NOMO-1 treated with dmso at 0.1 percent for 144 hours (cell line): ENCODE measurements around the gene VAC14.
A peak's percentile ranks its signal among the peaks of the same experiment; 100 is the strongest.
"Not testable (repeated sequence)": the region's sequence is repeated elsewhere in the genome, so short reads cannot be mapped to it uniquely, and the experiment has no call there.

Source experiments
- DNase-seq: peaks from one replicate; lab custom pipeline; 2025; ENCODE audit not compliant: unreplicated experiment; lab: John Stamatoyannopoulos, UW

The VAC14 gene

GRCh38 chr16:70800781-70801480, at the start of gene VAC14:
Gene VAC14 (minus strand): TSS chr16:70801158. CDS start chr16:70800900, 258 bp downstream.
- DNase-seq = peak; percentile 85

DNA sequence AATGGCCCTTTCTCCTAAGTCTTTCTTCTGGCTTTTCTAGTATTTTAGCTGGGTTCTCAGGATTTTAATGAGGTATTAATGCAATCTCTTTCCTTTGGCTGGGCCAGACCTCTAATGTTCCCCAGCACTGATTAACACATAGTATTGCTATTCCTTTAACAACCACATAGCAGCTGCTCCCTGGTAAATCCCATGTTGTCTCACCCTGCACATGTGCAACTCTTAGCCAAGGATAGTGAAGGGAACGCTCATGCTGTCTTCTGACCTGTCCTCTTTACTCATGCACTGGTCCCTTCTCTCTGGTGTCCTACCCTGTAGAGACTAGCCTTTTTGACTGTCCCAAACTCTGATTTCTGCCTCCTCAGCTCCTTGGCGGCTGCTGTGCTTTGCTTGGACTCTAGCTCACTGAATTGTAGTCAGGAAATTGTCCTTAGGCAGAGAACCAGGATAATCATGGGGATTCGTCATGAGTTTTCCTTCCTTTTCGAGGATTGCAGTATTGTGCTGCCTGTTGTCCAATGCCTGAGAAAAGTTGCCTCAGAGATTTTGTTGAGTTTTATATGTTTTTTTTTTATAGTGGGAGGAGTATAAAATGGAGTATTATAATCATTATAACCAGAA, 22.6 kb upstream of the VAC14 start:
- DNase-seq = not testable (repeated sequence)

DNA sequence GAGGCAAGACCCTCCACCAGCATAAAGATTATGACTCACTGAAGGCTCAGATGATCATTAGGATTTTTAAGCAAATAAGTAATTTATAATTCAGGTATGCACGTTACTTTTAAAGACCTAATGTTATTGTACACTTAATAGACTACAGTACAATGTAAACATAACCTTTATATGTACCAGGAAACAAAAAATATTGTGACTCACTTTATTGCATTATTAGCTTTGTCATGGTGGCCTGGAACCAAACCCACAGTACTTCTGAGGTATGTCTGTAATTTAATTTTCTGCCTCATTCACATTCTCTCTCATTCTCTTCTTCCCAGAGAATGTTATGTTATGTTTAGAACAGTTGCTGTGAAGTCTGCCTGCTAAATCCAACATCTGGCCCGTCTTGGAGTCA, 21.8 kb upstream of the VAC14 start:
- DNase-seq = not testable (repeated sequence)

GRCh38 chr16:70818088-70818487, 17.1 kb upstream of the VAC14 start:
- not testable (repeated sequence) for DNase-seq

DNA sequence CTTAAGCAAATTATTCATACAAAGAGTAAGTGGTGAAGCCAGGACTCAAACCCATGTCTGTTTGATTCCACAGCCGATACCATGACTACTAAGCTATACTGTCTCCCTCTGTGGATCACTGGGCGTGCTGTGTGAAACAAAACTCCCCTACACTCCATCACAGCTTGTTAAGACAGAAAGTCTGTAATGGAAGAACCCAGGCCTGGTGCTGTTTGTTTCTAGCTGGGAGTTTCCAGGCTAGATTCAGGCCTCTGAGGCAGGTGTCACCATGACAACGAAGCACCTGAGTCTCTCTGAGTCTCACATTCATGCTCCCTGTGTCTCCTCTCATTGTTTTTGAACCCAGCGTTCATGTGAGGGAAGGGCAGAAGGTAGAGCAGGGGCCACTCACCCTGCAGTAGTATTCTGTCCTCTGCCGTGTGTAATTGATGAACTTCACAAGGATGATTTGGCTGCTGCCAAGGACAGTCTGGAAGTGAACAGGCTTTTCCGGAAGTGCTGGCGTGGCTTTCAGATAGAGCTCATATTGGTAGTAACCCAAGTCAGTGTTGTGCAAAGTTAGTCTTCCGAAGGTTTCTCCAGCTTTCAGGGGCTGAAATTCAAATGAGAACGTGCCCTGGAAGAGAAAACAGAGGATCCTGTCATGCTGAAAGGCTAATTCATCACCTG, 8.6 kb upstream of the VAC14 start:
- no peak for DNase-seq

DNA sequence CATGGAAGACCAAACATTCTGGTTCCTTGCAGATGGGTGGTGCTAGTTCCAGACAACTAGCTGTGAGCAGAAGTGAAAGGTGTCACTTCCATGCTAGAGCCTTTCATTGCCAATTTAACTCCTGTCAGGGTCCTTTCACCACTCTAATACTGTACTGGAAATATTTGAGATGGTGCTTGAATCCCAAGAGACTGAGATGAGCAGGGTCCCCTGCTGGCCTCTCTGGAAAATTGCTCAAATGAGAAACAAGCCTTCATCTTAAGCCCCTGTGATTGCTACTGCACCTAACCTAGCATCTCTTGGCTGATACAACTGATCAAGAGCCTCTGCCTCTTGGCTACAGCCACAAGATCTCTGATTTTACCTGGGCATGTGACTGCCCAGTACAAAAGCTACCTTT, 7.4 kb upstream of the VAC14 start:
- DNase-seq = no peak

DNA sequence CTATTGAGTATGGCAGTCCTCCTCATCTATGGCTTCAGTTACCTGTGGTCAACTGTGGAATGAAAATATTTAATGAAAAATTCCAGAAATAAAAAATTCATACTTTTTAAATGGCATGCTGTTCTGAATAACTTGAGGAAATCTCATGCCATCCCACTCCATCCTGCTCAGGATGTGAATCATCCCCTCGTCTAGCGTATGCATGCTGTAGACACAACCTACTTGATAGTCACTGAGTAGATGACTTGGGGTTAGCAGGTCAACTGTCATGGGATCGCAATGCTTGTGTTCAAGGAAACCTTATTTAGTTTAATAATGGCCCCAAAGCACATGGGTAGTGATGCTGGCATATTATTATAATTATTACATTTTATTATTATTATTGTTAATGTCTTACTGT, 4.8 kb upstream of the VAC14 start:
- no peak for DNase-seq

GRCh38 chr16:70805380-70805779, 4.4 kb upstream of the VAC14 start:
- no peak for DNase-seq

- DNase-seq = no peak
Measured at GRCh38 chr16:70804734-70805169, 3.8 kb upstream of the VAC14 start.

GRCh38 chr16:70804153-70804733, 3.3 kb upstream of the VAC14 start:
- peak; percentile 57 for DNase-seq

- DNase-seq = no peak
Measured at GRCh38 chr16:70803319-70803718, 2.4 kb upstream of the VAC14 start.

- no peak for DNase-seq
Measured at GRCh38 chr16:70801611-70802010, 653 bp upstream of the VAC14 start.

DNA sequence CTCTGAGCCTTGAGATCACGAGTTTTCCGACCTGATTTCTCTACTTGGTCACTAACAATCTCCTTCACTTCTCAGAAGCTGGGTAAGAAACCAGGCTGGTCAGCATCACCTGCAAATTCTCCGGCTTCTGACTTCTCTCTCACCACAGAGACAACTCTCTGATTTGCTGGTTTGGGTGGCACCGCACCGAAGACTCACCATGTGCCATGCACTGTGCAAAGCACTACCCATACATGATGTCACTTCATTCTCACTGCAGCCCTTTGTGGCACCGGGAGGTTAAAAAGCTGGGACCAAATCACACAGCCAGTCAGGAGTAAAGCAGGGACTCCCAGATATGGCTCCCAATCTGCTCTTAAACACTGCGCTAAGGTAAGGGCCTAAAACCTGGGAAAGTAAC, 647 bp downstream of the VAC14 start:
- no peak for DNase-seq

- no peak for DNase-seq
Measured at GRCh38 chr16:70796301-70796700, 4.7 kb downstream of the VAC14 start.

GRCh38 chr16:70795296-70795912, 5.6 kb downstream of the VAC14 start:
- no peak for DNase-seq

GRCh38 chr16:70793851-70794502, 7.0 kb downstream of the VAC14 start:
- no peak for DNase-seq

DNA sequence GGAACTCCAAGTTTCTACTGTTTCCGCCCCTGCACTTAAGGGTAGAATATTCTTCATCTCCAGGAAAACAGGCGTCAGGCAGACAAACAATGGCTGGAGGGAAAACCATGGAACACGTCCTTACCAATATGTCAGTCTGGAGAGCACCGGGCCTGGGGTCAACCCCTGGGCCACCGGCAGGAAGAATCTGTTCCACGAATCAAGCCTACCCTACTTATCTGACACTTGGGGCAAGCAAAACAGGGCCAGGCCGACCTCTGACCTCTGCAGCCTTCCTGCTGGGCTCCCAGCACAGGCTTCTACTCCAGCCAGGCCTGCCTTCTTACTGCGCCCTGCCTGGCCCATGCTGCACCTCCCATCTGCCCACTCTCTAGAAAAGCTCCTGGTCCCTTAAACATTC, 10.1 kb downstream of the VAC14 start:
- no peak for DNase-seq

DNA sequence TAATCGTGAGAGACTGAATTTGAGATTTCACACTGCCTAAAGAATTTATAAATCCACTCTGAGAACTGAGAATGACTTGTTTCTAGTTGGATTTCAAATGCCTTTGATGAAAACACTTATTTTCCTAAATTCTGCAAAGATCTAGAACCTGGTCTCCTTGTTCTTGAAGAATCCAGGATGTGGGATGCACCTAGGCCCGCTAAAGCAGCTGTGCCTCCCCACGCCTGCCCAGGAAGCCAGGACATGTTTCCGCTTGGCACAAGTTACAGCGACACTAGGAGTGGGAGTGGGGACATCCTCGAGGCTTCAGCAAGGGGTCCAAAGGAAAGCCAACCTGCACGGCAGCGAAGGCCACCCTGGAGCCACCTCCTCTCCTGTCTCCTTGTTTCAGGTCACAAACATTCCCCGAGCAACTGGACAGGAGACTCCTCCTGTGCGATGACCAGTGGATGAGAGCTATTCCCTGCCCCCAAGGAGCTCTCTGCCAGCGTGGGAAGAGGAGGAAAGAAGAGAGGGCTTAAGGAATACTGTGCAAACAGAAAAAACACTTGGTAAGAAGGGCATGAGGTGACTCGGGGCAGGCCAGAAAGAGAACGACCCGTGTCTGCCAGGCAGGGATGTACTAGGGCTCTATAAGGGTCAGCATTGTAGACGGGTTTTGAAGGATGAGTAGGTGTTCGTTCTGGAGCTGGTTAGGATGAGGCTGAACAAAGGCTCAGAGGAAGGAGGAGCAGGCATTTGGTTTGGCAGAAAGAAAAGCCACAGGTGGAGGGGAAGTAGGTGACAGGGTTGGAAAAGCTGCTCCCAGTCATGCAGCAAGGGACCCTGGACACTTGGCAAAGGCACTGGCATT, 11.1 kb downstream of the VAC14 start:
- no peak for DNase-seq

GRCh38 chr16:70788668-70789594, 12.0 kb downstream of the VAC14 start:
- DNase-seq = no peak
